HG02759 (cell line): Measurements from ENCODE around the gene NLRP4.

Experiments used
- ATAC-seq: cut with Tn5 transposase; IDR thresholded peaks from one replicate; pipeline ENCODE4 v1.9.1; 2021; ENCODE audit warnings: mild to moderate bottlenecking, moderate library complexity; ENCODE audit not compliant: unreplicated experiment

Gene NLRP4, protein sequence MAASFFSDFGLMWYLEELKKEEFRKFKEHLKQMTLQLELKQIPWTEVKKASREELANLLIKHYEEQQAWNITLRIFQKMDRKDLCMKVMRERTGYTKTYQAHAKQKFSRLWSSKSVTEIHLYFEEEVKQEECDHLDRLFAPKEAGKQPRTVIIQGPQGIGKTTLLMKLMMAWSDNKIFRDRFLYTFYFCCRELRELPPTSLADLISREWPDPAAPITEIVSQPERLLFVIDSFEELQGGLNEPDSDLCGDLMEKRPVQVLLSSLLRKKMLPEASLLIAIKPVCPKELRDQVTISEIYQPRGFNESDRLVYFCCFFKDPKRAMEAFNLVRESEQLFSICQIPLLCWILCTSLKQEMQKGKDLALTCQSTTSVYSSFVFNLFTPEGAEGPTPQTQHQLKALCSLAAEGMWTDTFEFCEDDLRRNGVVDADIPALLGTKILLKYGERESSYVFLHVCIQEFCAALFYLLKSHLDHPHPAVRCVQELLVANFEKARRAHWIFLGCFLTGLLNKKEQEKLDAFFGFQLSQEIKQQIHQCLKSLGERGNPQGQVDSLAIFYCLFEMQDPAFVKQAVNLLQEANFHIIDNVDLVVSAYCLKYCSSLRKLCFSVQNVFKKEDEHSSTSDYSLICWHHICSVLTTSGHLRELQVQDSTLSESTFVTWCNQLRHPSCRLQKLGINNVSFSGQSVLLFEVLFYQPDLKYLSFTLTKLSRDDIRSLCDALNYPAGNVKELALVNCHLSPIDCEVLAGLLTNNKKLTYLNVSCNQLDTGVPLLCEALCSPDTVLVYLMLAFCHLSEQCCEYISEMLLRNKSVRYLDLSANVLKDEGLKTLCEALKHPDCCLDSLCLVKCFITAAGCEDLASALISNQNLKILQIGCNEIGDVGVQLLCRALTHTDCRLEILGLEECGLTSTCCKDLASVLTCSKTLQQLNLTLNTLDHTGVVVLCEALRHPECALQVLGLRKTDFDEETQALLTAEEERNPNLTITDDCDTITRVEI

DNA sequence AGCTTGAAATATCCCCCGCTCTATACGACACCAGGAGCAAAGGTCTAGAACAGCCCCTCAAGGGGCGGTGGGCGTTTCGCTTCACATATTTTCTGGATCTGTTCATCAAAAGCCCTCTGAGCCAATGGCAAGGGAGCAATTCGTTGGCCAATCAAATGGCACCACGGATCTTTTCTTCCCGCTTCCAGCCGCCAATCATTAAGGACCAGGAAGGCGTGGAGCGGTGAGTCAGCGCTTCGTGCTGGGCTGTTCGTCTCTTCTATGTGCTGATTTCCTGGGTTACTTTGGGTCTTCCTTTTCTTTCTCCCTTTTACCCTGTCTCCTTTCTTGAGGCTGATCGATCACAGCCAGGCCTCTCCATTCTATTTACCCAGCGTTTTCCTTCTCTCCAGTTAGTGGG is at the start of gene NLRP4:
NLRP4 (plus strand) TSS at position 201 of the 400 bp plus-strand sequence. CDS start 15,541 bp downstream, outside the sequence.
- no peak for ATAC-seq

DNA sequence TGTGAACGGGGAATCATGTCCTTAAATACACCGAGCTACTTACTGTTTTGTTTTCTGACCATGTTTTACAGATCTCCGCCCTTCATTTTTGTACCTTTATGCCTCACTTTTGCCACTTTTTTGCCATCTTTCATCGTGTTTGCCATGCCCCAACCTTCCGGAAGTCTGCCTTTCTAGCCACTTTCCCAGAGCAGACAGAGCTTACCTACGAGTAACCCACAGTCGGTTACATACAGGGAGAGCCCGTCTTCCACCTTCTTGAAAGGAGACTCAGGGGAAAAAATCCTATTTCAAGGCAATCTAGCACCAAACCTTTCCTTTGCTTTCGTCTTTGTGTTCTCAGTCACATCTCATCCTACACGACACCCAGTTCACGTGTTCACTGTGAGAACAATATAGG is 41.3 kb upstream of the NLRP4 start:
- ATAC-seq = no peak

DNA sequence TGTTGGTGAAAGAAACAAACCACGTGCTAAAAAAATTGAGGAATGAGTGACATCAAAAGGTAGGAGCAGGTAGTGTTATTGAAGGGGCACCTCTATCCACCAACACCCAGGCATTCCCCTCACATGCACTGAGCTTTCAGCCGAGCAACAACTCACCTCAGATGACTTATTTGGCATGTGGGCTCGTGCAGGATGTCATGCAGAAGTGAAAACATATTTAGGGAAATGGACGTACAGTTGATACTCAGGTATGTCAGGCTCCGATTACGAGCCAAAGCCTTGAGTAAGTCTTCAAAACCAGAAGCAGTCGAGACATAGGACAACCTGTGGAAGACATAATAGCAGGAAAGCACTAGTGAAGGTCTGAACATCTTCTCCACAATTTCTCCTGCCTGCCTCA is 34.9 kb upstream of the NLRP4 start:
- no peak for ATAC-seq

DNA sequence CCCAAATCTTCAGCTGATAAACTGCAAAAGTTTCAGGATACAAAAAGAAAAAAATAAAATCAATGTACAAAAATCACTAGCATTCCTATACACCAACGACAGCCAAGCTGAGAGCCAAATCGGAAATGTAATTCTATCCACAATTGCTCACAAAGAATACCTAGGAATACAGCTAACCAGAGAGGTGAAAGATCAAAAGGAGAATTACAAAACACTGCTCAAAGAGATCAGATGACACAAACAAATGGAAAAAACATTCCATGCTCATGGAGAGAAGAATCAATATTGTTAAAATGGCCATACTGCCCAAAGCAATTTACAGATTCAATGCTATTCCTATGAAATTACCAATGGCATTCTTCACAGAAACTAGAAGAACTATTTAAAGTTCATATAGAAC is 34.1 kb upstream of the NLRP4 start:
- ATAC-seq = no peak

- ATAC-seq = peak; percentile 49
Measured at GRCh38 chr19:55809381-55810058, 26.8 kb upstream of the NLRP4 start.

DNA sequence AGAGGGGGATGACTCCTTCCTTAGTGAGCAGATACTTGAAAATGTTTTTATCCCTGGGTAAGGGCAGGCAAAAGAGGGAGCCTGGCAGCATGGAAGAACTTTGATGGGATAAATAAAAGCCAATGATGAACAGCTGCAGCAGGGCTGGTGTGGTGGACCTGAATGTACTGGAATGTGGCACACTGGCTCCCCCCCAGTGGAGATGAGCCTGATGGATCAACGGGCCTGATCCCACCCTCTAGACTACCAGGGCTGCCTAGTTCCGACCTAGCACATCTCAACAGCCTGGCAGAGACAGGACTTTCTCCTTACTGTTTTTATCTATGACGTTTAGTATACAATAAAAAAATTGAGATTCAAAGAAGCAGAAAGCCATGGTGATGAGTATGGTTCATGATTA is 25.0 kb upstream of the NLRP4 start:
- ATAC-seq = no peak

DNA sequence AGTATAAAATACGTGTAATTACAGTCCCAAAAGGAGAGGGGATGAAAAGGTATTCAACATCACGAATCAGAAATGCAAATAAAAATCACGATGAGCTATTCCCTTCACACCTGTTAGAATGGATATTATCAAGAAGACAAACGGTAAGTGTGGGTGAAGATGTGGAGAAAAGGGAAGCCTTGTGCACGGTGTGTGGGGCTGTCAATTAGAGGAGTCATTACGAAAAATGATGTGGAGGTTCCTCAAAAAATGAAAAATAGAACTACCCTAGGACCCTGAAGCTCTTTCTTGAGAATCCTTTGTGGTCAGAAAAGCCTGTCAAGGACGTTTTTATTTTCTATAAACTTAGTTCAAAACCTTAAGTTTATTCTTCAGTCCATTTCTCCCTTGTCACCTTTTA is 23.9 kb upstream of the NLRP4 start:
- ATAC-seq = no peak

DNA sequence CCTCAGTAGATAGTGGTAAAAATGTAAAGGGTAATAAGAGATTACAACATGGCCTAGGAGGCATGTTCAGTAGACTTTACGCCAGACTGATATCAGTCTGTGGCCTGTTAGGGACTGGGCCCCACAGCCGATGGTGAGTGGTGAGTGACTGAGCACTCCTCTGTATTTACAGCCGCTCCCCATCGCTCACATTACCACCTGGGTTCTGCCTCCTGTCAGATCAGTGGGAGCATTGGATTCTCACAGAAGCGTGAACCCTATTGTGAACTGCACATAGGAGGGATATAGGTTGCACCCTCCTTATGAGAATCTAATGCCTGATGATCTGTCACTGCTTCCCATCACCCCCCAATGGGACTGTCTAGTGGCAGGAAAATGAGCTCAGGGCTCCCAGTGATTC is 22.4 kb upstream of the NLRP4 start:
- no peak for ATAC-seq

DNA sequence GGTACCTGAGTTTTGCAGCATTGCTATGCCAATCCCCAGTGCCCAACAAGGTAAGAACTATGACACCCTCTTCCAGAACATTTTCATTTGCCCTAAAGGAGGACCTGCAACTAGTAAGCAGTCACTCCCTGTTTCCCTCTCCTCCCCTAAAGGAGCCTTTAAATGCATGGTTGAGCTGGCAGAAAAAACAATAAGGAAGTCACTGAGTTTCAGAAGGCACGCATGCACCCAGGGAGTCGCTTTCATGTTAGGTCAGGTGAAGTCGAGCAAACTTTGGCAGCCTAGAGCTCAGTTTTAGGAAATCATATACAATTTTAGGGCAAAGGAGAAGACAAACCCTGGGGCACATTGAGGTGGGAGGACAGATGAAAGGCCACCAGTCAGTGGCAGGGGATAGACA is 16.3 kb upstream of the NLRP4 start:
- no peak for ATAC-seq

- ATAC-seq = no peak
Measured at GRCh38 chr19:55830656-55831055, 5.7 kb upstream of the NLRP4 start.

- ATAC-seq = no peak
Measured at GRCh38 chr19:55831846-55832245, 4.5 kb upstream of the NLRP4 start, which contains the start of gene NLRP11. Gene NLRP11 (minus strand): TSS chr19:55831999. CDS start chr19:55818174, 13,825 bp downstream.

GRCh38 chr19:55832676-55833075 is 3.7 kb upstream of the NLRP4 start:
- no peak for ATAC-seq

DNA sequence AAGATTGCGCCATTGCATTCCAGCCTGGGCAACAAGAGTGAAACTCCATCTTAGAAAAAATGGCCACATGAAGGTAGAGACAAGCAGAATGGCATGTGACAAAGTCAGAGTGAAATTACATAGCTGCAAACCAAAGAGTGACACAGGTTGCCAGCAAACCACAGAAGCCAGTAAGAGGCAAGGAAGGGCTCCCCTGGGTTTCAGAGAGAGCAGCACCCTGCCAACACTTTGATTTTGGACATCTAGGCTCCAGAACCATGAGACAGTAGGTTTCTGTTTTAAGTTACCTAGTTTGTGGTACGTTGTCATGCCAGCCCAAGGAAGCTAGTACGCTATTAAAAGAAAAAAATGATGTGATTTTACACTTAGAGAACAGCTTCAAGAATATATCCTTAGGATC is 1.9 kb downstream of the NLRP4 start:
- ATAC-seq = no peak

- no peak for ATAC-seq
Measured at GRCh38 chr19:55838906-55839305, 2.6 kb downstream of the NLRP4 start.

DNA sequence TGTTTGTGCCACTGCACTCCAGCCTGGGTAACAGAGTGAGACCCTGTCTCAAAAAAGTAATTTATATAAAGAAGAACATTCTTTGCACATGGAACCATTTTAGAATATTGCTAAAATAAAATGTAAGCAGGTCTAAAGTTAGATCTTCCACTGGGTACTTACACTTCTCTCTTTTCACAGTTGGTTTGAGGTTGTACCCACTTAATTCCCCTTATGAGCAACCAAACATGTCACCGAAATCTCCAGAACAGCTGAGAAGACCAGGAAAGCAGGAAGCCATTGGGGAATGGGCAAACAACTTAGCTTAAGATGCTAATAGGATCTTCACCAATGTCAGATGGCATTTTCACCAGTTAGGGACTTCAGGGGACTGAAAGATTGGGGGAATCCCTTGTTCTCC is 18.8 kb downstream of the NLRP4 start:
- ATAC-seq = no peak

- no peak for ATAC-seq
Measured at GRCh38 chr19:55857149-55857548, 20.8 kb downstream of the NLRP4 start.

GRCh38 chr19:55857974-55858373 is 21.6 kb downstream of the NLRP4 start:
- no peak for ATAC-seq

GRCh38 chr19:55858401-55858800 is 22.1 kb downstream of the NLRP4 start:
- ATAC-seq = no peak

DNA sequence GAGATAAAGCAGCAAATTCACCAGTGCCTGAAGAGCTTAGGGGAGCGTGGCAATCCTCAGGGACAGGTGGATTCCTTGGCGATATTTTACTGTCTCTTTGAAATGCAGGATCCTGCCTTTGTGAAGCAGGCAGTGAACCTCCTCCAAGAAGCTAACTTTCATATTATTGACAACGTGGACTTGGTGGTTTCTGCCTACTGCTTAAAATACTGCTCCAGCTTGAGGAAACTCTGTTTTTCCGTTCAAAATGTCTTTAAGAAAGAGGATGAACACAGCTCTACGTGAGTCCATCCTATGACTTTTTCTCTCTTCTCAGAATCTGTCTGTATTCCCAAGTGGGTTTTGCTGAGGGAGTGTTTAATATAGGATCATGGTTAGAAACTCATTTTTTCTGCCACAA is 22.6 kb downstream of the NLRP4 start:
- ATAC-seq = no peak

DNA sequence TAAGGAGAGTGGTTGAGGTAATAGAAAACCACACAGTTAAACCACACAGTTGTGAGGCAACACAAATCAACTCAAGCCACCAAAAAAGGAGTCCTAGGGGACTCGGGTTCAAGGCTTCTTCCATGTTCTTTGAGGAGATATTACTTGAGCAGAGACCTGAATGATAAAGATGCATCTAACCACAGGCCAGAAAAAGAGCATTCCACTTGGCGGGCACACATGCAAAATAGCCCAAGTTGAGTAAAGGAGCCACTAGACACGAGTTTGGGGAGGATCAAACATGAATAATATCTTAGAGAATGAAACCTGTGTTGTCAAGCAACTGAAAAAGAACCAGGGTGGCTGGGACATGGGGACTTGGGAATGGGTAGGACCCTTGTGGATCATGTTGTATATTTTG is 30.2 kb downstream of the NLRP4 start:
- ATAC-seq = no peak

GRCh38 chr19:55867101-55867500 is 30.8 kb downstream of the NLRP4 start:
- ATAC-seq = no peak
